Esophagus muscularis mucosa (tissue), 4 donors: ENCODE data around the gene ARID1B.

Experiments
- EP300 ChIP-seq: sonication (generic); formaldehyde crosslinking; IDR thresholded peaks from one replicate; pipeline ENCODE4 v1.6.1; 2017; ENCODE audit warnings: antibody characterized with exemption
- POLR2A ChIP-seq: fragments of 450-650 bp; IDR thresholded peaks from one replicate; pipeline ENCODE4 v1.6.1; 2017; ENCODE audit warnings: antibody characterized with exemption, moderate library complexity, mild to moderate bottlenecking, low read depth
- TF ChIP-seq, protein P1 (sequence below), 3 experiments: fragments of 200-600 bp in 2 of 3; fragments of 450-650 bp in 1 of 3; sonication (generic) in 2 of 3; IDR thresholded peaks; one replicate each; pipeline ENCODE4 v1.5.1; 2017 to 2019; ENCODE audit warnings: antibody characterized with exemption in 3 of 3, mild to moderate bottlenecking in 2 of 3, moderate library complexity in 1 of 3

DNA sequence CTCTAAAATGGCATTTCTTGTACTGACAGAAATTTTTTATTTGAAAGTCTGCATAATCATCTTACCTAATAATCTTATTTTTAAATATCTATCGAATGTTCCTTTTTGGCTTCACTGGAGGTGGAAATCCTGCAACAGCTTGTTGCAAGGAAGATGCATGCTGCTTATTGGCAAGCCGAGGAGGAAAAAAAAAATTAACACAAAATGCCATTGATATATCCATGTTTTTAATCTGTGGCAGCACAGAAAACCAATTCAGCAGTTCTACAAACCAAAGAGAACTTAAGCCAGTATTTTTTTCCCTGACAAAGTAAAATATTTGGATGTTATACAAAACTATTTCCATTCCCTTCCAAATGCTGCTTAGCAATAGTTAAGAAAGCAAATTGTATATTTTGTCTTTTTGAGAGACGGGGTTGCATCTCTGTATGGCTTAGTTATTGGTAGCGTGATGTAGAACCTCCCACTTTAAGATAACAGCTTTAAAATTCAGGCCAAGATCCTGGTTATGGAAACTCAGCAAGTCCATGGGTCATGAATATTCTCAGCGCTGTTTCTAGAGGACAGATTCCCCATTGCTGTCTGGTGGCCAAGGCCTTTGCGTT, 314.8 kb downstream of the ARID1B start:
- TF ChIP-seq, protein P1, sequence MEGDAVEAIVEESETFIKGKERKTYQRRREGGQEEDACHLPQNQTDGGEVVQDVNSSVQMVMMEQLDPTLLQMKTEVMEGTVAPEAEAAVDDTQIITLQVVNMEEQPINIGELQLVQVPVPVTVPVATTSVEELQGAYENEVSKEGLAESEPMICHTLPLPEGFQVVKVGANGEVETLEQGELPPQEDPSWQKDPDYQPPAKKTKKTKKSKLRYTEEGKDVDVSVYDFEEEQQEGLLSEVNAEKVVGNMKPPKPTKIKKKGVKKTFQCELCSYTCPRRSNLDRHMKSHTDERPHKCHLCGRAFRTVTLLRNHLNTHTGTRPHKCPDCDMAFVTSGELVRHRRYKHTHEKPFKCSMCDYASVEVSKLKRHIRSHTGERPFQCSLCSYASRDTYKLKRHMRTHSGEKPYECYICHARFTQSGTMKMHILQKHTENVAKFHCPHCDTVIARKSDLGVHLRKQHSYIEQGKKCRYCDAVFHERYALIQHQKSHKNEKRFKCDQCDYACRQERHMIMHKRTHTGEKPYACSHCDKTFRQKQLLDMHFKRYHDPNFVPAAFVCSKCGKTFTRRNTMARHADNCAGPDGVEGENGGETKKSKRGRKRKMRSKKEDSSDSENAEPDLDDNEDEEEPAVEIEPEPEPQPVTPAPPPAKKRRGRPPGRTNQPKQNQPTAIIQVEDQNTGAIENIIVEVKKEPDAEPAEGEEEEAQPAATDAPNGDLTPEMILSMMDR (IDR thresholded peaks at IDR 0.05), result no peak
- TF ChIP-seq EP300 (no peak), POLR2A (no peak)
